Measurements from ENCODE around the gene SERTM1.
A peak's percentile ranks its signal among the peaks of the same experiment; 100 is the strongest.

Gene SERTM1

GRCh38 chr13:36673838-36674326, at the start of gene SERTM1:
Gene SERTM1, plus strand, starts transcription at chr13:36674020. Its CDS starts 21,059 bp downstream, at chr13:36695079.
- DNase-seq = peak in 1 of 2 experiments; percentile 8
- TF ChIP-seq GATA1 (IDR thresholded peaks at IDR 0.05; ENCODE audit: low read depth, low read length) (no peak), POLR2A (IDR thresholded peaks at IDR 0.05; ENCODE audit: low read length) (no peak)

GRCh38 chr13:36628377-36629056, 45.3 kb upstream of the SERTM1 start:
- TF ChIP-seq POLR2A (IDR thresholded peaks at IDR 0.05; ENCODE audit: low read length) (no peak), GATA1 (IDR thresholded peaks at IDR 0.05; ENCODE audit: low read depth, low read length) (no peak)
- no peak for DNase-seq

GRCh38 chr13:36629057-36629385, 44.8 kb upstream of the SERTM1 start:
- no peak for DNase-seq
- no peak for TF ChIP-seq GATA1 (IDR thresholded peaks at IDR 0.05; ENCODE audit: low read depth, low read length)
- TF ChIP-seq POLR2A (IDR thresholded peaks at IDR 0.05; ENCODE audit: low read length) = no peak

- TF ChIP-seq POLR2A (IDR thresholded peaks at IDR 0.05; ENCODE audit: low read length) (no peak), GATA1 (IDR thresholded peaks at IDR 0.05; ENCODE audit: low read depth, low read length) (no peak)
- DNase-seq = no peak
Measured at GRCh38 chr13:36630181-36630803, 43.5 kb upstream of the SERTM1 start.

GRCh38 chr13:36639610-36640009, 34.2 kb upstream of the SERTM1 start:
- TF ChIP-seq GATA1 (IDR thresholded peaks at IDR 0.05; ENCODE audit: low read depth, low read length) (no peak), POLR2A (IDR thresholded peaks at IDR 0.05; ENCODE audit: low read length) (no peak)
- DNase-seq = no peak

GRCh38 chr13:36650611-36651010, 23.2 kb upstream of the SERTM1 start:
- DNase-seq = no peak
- TF ChIP-seq POLR2A (IDR thresholded peaks at IDR 0.05; ENCODE audit: low read length) (no peak), GATA1 (IDR thresholded peaks at IDR 0.05; ENCODE audit: low read depth, low read length) (no peak)

- no peak for TF ChIP-seq POLR2A (IDR thresholded peaks at IDR 0.05; ENCODE audit: low read length)
- TF ChIP-seq GATA1 (IDR thresholded peaks at IDR 0.05; ENCODE audit: low read depth, low read length) = no peak
- no peak for DNase-seq
Measured at GRCh38 chr13:36665630-36666029, 8.2 kb upstream of the SERTM1 start.

GRCh38 chr13:36666477-36667229, 7.2 kb upstream of the SERTM1 start:
- TF ChIP-seq POLR2A (IDR thresholded peaks at IDR 0.05; ENCODE audit: low read length) (no peak), GATA1 (IDR thresholded peaks at IDR 0.05; ENCODE audit: low read depth, low read length) (no peak)
- DNase-seq = no peak

- no peak for TF ChIP-seq GATA1 (IDR thresholded peaks at IDR 0.05; ENCODE audit: low read depth, low read length)
- no peak for TF ChIP-seq POLR2A (IDR thresholded peaks at IDR 0.05; ENCODE audit: low read length)
- no peak for DNase-seq
Measured at GRCh38 chr13:36668316-36668715, 5.5 kb upstream of the SERTM1 start.

GRCh38 chr13:36673352-36673751, 468 bp upstream of the SERTM1 start:
- DNase-seq = no peak
- TF ChIP-seq GATA1 (IDR thresholded peaks at IDR 0.05; ENCODE audit: low read depth, low read length) (no peak), POLR2A (IDR thresholded peaks at IDR 0.05; ENCODE audit: low read length) (no peak)

- no peak for DNase-seq
Measured at GRCh38 chr13:36674337-36675212, 755 bp downstream of the SERTM1 start.

GRCh38 chr13:36675213-36675536, 1.4 kb downstream of the SERTM1 start:
- DNase-seq = no peak

More at GRCh38 chr13:36674337-36675212, 755 bp downstream of the SERTM1 start:
- no peak for TF ChIP-seq POLR2A (IDR thresholded peaks at IDR 0.05; ENCODE audit: low read length)
- no peak for TF ChIP-seq GATA1 (IDR thresholded peaks at IDR 0.05; ENCODE audit: low read depth, low read length)

GRCh38 chr13:36680913-36681312, 7.1 kb downstream of the SERTM1 start:
- DNase-seq = no peak
- no peak for TF ChIP-seq POLR2A (IDR thresholded peaks at IDR 0.05; ENCODE audit: low read length)
- TF ChIP-seq GATA1 (IDR thresholded peaks at IDR 0.05; ENCODE audit: low read depth, low read length) = no peak

More at GRCh38 chr13:36675213-36675536, 1.4 kb downstream of the SERTM1 start:
- TF ChIP-seq POLR2A (IDR thresholded peaks at IDR 0.05; ENCODE audit: low read length) (no peak), GATA1 (IDR thresholded peaks at IDR 0.05; ENCODE audit: low read depth, low read length) (no peak)
